HG03103 (cell line): ENCODE data around the gene INPP5A.

Experiments used
- ATAC-seq: cut with Tn5 transposase; IDR thresholded peaks from one replicate; pipeline ENCODE4 v1.9.1; 2021; ENCODE audit warnings: low read depth; ENCODE audit not compliant: unreplicated experiment

INPP5A gene

GRCh38 chr10:132576671-132577349, 39.2 kb downstream of the INPP5A start:
- no peak for ATAC-seq

GRCh38 chr10:132577350-132578003, 39.9 kb downstream of the INPP5A start:
- ATAC-seq, result no peak

GRCh38 chr10:132578287-132578951, 40.8 kb downstream of the INPP5A start:
- no peak for ATAC-seq

- ATAC-seq, result no peak
Observed at GRCh38 chr10:132579027-132579859, 41.7 kb downstream of the INPP5A start.

GRCh38 chr10:132580143-132580542, 42.6 kb downstream of the INPP5A start:
- ATAC-seq, result no peak

- no peak for ATAC-seq
Observed at GRCh38 chr10:132580617-132581016, 43.0 kb downstream of the INPP5A start.

- ATAC-seq, result no peak
Observed at GRCh38 chr10:132582137-132582536, 44.5 kb downstream of the INPP5A start.

- ATAC-seq, result no peak
Observed at GRCh38 chr10:132582771-132583170, 45.2 kb downstream of the INPP5A start.

- ATAC-seq, result no peak
Observed at GRCh38 chr10:132583456-132583855, 45.9 kb downstream of the INPP5A start.

- ATAC-seq, result no peak
Observed at GRCh38 chr10:132584081-132584480, 46.5 kb downstream of the INPP5A start.

- no peak for ATAC-seq
Observed at GRCh38 chr10:132585732-132586722, 48.4 kb downstream of the INPP5A start.

GRCh38 chr10:132586739-132587138, 49.2 kb downstream of the INPP5A start:
- no peak for ATAC-seq

- ATAC-seq, result no peak
Observed at GRCh38 chr10:132587175-132587574, 49.6 kb downstream of the INPP5A start.

GRCh38 chr10:132588301-132589013, 50.9 kb downstream of the INPP5A start:
- ATAC-seq, result no peak

- ATAC-seq, result no peak
Observed at GRCh38 chr10:132589015-132589414, 51.4 kb downstream of the INPP5A start.

GRCh38 chr10:132589681-132590080, 52.1 kb downstream of the INPP5A start:
- ATAC-seq, result no peak

- ATAC-seq, result no peak
Observed at GRCh38 chr10:132590094-132590751, 52.6 kb downstream of the INPP5A start.

GRCh38 chr10:132590752-132591121, 53.1 kb downstream of the INPP5A start:
- no peak for ATAC-seq
